ENCODE results near the gene MPRIP. TPM values are rescaled to one million over a fixed set of nuclear protein-coding genes. Genes with fewer than 3 reads are reported as not detected.
A peak's percentile ranks its signal among the peaks of the same experiment; 100 is the strongest.
"Not testable (repeated sequence)": the region's sequence is repeated elsewhere in the genome, so short reads cannot be mapped to it uniquely, and the experiment has no call there.

MPRIP gene
- 100 to 1,000 TPM; 206 to 209 TPM for total RNA-seq

GRCh38 chr17:17042384-17042736 is at the start of gene MPRIP:
Gene MPRIP (plus strand): TSS chr17:17042457. CDS start chr17:17042849, 392 bp downstream.
- Mint-ChIP-seq H3K9me3 (ENCODE audit: low read depth) (no peaks in the 10 kb centered on the region), H3K36me3 (peaks cover 4% of the 10 kb centered on the region), H3K4me3 (peak within 1 kb of the TSS; percentile 88), H3K27me3 (no peaks in the 10 kb centered on the region), H3K27ac (peak within 1 kb of the TSS; percentile 75), H3K4me1 (peaks cover 38% of the 10 kb centered on the region)
- no peak for ATAC-seq
- CTCF ChIA-PET = interaction anchor here (1.0 to 1.4 kb wide), 2 partner anchors 9 to 271 kb away, joined by 3 to 4 read pairs; no protein-coding TSS in a partner anchor
- no peak for DNase-seq

GRCh38 chr17:16994631-16995030 is 47.6 kb upstream of the MPRIP start:
- no peak for DNase-seq
- H3K36me3 Mint-ChIP-seq = no peaks in the 10 kb centered on the region
- no peaks in the 10 kb centered on the region for H3K27me3 Mint-ChIP-seq
- ATAC-seq = no peak
- H3K9me3 Mint-ChIP-seq (ENCODE audit: low read depth) = no peaks in the 10 kb centered on the region
- CTCF ChIA-PET = interaction anchor here (0.6 kb wide), 1 partner anchor 30 kb away, joined by 3 read pairs; no protein-coding TSS in a partner anchor
- no peak overlapping the region for H3K4me3 Mint-ChIP-seq
- no peak overlapping the region for H3K27ac Mint-ChIP-seq
- peaks cover 12% of the 10 kb centered on the region for H3K4me1 Mint-ChIP-seq

GRCh38 chr17:16995930-16996329 is 46.3 kb upstream of the MPRIP start:
- DNase-seq = no peak
- no peak overlapping the region for H3K27ac Mint-ChIP-seq
- no peaks in the 10 kb centered on the region for H3K9me3 Mint-ChIP-seq (ENCODE audit: low read depth)
- ATAC-seq = no peak
- H3K27me3 Mint-ChIP-seq = peaks cover 3% of the 10 kb centered on the region
- H3K4me1 Mint-ChIP-seq = no peaks in the 10 kb centered on the region
- H3K4me3 Mint-ChIP-seq = no peak overlapping the region
- CTCF ChIA-PET = no interaction called here
- no peaks in the 10 kb centered on the region for H3K36me3 Mint-ChIP-seq

GRCh38 chr17:16996726-16997125 is 45.5 kb upstream of the MPRIP start:
- CTCF ChIA-PET; DNase-seq; H3K36me3 Mint-ChIP-seq; H3K27ac Mint-ChIP-seq; H3K4me1 Mint-ChIP-seq; H3K9me3 Mint-ChIP-seq (ENCODE audit: low read depth); ATAC-seq; H3K4me3 Mint-ChIP-seq; H3K27me3 Mint-ChIP-seq: not testable (repeated sequence)

- DNase-seq = no peak
- CTCF ChIA-PET = interaction anchor here (3.3 kb wide), 1 partner anchor 9 kb away, joined by 16 read pairs; no protein-coding TSS in a partner anchor
Observed at GRCh38 chr17:16997514-16998429, 44.5 kb upstream of the MPRIP start.

GRCh38 chr17:16999931-17000625 is 42.2 kb upstream of the MPRIP start:
- CTCF ChIA-PET = interaction anchor here (0.7 to 3.3 kb wide), 8 partner anchors 8 to 641 kb away, joined by 3 to 16 read pairs (median 4); no protein-coding TSS in a partner anchor
- Mint-ChIP-seq H3K27me3 (peaks cover 3% of the 10 kb centered on the region), H3K9me3 (ENCODE audit: low read depth) (no peaks in the 10 kb centered on the region), H3K4me1 (no peaks in the 10 kb centered on the region), H3K4me3 (no peak overlapping the region), H3K27ac (no peak overlapping the region), H3K36me3 (no peaks in the 10 kb centered on the region)
- DNase-seq (no peak), ATAC-seq (no peak)

More at GRCh38 chr17:16997514-16998429, 44.5 kb upstream of the MPRIP start:
- no peaks in the 10 kb centered on the region for H3K9me3 Mint-ChIP-seq (ENCODE audit: low read depth)
- H3K4me3 Mint-ChIP-seq = no peak overlapping the region
- no peaks in the 10 kb centered on the region for H3K4me1 Mint-ChIP-seq
- no peaks in the 10 kb centered on the region for H3K36me3 Mint-ChIP-seq
- H3K27me3 Mint-ChIP-seq = peaks cover 3% of the 10 kb centered on the region
- no peak for ATAC-seq
- H3K27ac Mint-ChIP-seq = no peak overlapping the region

- peaks cover 6% of the 10 kb centered on the region for H3K27me3 Mint-ChIP-seq
- DNase-seq = no peak
- H3K9me3 Mint-ChIP-seq (ENCODE audit: low read depth) = no peaks in the 10 kb centered on the region
- no peak overlapping the region for H3K4me3 Mint-ChIP-seq
- ATAC-seq = peak; percentile 22
- no peak overlapping the region for H3K27ac Mint-ChIP-seq
- no peaks in the 10 kb centered on the region for H3K4me1 Mint-ChIP-seq
- CTCF ChIA-PET = interaction anchor here (0.8 to 3.3 kb wide), 6 partner anchors 8 to 640 kb away, joined by 3 to 16 read pairs (median 4); no protein-coding TSS in a partner anchor
- no peaks in the 10 kb centered on the region for H3K36me3 Mint-ChIP-seq
Observed at GRCh38 chr17:17001076-17001777, 41.0 kb upstream of the MPRIP start.

- no peak overlapping the region for H3K27ac Mint-ChIP-seq
- H3K4me3 Mint-ChIP-seq = no peak overlapping the region
- ATAC-seq = peak; percentile 96
- no peaks in the 10 kb centered on the region for H3K36me3 Mint-ChIP-seq
- peaks cover 6% of the 10 kb centered on the region for H3K27me3 Mint-ChIP-seq
- CTCF ChIA-PET = interaction anchor here (0.6 to 1.0 kb wide), 2 partner anchors 14 to 166 kb away, joined by 3 read pairs; no protein-coding TSS in a partner anchor
- peak; percentile 82 for DNase-seq
- H3K4me1 Mint-ChIP-seq = no peaks in the 10 kb centered on the region
- H3K9me3 Mint-ChIP-seq (ENCODE audit: low read depth) = no peaks in the 10 kb centered on the region
Observed at GRCh38 chr17:17001874-17002520, 40.3 kb upstream of the MPRIP start.

DNA sequence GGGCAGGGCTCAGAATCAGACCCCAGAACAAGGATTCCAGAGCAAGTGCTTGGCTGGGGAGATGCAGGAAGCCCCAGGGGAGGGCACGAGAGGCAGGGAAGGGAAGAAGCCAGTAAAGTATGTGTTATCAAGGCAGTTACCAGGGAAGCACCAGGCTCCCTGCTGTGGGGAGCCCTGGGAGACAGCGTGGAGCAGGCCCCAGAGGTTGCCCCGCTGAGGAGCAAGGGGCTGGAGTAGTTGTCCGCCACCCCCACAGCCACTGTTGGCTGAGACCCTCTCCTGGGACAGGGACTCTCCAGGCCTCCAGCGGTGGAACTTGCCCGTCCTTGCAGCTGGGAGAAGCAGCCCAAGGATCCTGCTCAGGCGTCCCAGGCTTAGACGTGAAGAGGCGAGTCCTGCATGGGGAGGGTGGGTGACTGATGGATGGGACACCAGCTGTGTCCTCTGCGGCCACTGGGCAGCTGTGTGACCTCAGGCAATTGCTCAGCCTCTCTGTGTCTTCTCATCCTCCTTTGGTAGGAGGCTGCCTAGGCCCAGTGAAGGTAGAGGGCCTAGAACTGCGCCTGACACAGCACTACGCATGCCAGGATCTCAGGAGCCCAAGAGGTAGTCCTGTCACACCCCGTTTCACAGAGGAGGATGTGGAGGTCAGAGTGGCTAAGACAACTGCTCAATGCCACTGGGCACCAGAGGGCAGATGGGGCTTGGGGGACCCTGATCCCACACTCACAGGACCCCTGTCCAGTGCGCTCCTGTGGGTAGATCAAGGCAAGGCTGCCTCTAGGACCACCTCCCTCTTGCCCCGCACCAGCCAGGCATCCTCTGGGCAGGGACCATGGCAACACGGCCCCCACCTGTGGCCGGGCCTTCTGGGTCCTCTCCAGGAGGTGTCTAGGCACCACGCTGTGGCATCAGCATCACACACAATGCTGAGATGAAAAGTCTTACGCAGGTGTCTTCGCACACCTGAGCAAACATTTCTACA is 39.2 kb upstream of the MPRIP start:
- CTCF ChIA-PET = interaction anchor here (0.6 to 1.1 kb wide), 3 partner anchors 15 to 165 kb away, joined by 3 read pairs; no protein-coding TSS in a partner anchor
- ATAC-seq; DNase-seq; H3K27ac Mint-ChIP-seq; H3K27me3 Mint-ChIP-seq; H3K4me3 Mint-ChIP-seq; H3K9me3 Mint-ChIP-seq (ENCODE audit: low read depth); H3K36me3 Mint-ChIP-seq; H3K4me1 Mint-ChIP-seq: not testable (repeated sequence)

- no peaks in the 10 kb centered on the region for H3K36me3 Mint-ChIP-seq
- H3K4me3 Mint-ChIP-seq = no peak overlapping the region
- no peak overlapping the region for H3K27ac Mint-ChIP-seq
- no peaks in the 10 kb centered on the region for H3K9me3 Mint-ChIP-seq (ENCODE audit: low read depth)
- peaks cover 6% of the 10 kb centered on the region for H3K27me3 Mint-ChIP-seq
- H3K4me1 Mint-ChIP-seq = no peaks in the 10 kb centered on the region
- ATAC-seq (no peak), DNase-seq (no peak)
- CTCF ChIA-PET = interaction anchor here (1.1 kb wide), 1 partner anchor 151 kb away, joined by 3 read pairs; no protein-coding TSS in a partner anchor
Observed at GRCh38 chr17:17004251-17004996, 37.8 kb upstream of the MPRIP start.

- DNase-seq; H3K27me3 Mint-ChIP-seq; CTCF ChIA-PET; H3K36me3 Mint-ChIP-seq; ATAC-seq; H3K4me1 Mint-ChIP-seq; H3K4me3 Mint-ChIP-seq; H3K27ac Mint-ChIP-seq; H3K9me3 Mint-ChIP-seq (ENCODE audit: low read depth): not testable (repeated sequence)
Observed at GRCh38 chr17:17004997-17005614, 37.2 kb upstream of the MPRIP start.

All from activated CD8-positive, alpha-beta memory T cell treated with anti-CD3 and anti-CD28 coated beads, Interleukin-2, amount 10 ng/mL, durations not matched to agents 7 days and 5 days (primary cell).